ENCODE data around the gene TMEM175. TPM values are rescaled to one million over a fixed set of nuclear protein-coding genes. Genes with fewer than 3 reads are reported as not detected.

TMEM175 gene
- total RNA-seq, 1 donor from 2014 or later = 21.4 TPM

DNA sequence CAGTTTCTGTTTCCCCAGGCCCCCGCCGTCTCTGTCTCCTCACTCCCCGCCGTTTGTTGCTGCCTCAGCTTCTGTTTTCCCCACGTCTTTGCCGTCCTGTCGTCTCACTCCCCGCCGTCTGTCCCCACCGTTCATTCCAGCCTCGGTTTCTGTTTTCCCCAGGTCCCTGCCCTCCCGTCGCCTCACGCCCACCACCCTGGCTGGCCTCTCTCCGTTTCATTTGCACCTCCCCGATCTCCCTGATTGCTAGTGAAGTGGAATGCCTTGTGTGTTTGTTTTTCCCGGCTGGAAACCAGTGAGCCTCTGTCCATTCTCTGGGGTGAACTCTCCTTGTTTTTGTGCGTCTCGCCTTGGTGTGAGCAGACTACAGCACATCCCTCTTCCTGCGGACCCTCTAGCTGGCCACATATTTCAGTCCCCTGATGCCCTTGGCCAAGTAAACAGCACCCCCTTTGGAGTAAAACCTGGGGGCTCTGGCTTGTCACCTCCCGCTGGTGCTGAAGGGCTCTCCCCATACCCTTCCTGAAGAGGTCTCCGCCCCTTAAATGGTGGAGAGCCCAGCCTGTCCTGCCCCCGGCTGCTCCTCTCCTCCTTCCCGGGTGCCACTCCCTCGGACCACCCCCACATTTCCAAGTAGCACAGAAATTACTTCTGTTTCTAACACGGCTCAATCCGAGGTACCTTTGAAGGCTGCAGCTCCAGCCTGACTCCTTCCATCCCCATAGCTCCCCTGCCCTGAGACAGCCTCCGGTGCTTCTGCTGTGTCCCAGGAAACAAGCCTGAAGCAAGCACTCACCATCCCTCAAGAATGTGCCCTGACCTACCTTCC, 13.2 kb downstream of the TMEM175 start:
- peaks cover 14% of the 10 kb centered on the region for H3K27me3 Mint-ChIP-seq
- TF ChIP-seq, protein P1, sequence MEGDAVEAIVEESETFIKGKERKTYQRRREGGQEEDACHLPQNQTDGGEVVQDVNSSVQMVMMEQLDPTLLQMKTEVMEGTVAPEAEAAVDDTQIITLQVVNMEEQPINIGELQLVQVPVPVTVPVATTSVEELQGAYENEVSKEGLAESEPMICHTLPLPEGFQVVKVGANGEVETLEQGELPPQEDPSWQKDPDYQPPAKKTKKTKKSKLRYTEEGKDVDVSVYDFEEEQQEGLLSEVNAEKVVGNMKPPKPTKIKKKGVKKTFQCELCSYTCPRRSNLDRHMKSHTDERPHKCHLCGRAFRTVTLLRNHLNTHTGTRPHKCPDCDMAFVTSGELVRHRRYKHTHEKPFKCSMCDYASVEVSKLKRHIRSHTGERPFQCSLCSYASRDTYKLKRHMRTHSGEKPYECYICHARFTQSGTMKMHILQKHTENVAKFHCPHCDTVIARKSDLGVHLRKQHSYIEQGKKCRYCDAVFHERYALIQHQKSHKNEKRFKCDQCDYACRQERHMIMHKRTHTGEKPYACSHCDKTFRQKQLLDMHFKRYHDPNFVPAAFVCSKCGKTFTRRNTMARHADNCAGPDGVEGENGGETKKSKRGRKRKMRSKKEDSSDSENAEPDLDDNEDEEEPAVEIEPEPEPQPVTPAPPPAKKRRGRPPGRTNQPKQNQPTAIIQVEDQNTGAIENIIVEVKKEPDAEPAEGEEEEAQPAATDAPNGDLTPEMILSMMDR (conservative IDR thresholded peaks at IDR 0.05) = no peak
- H3K4me3 Mint-ChIP-seq = peak overlapping the region; percentile 48
- peak overlapping the region; percentile 1 for H3K27ac Mint-ChIP-seq
- peaks cover 11% of the 10 kb centered on the region for H3K4me1 Mint-ChIP-seq (ENCODE audit: unreplicated experiment)
- H3K9me3 Mint-ChIP-seq = no peaks in the 10 kb centered on the region
- no peaks in the 10 kb centered on the region for H3K36me3 Mint-ChIP-seq
- DNase-seq (ENCODE audit: extremely low spot score, unreplicated experiment) = no peak

DNA sequence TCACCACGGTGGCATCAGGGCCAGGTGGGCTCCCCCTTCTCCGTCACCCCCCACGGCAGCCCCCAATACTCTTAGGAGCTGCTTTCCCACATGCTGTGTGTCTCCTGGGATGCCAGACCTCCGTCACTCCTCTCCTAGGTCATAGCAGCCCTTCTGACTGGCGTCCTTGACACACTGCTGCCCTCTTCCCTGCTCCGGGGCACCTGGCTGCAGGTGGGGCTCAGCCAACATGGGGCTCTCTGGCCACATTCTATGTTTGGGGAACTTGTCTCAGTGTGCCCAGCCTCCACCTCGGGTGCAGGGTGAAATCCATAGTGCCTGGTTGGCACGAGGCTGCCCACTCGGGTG, 13.8 kb downstream of the TMEM175 start:
- no peak for DNase-seq (ENCODE audit: extremely low spot score, unreplicated experiment)
- TF ChIP-seq, protein P1 (conservative IDR thresholded peaks at IDR 0.05) = no peak
- H3K9me3 Mint-ChIP-seq = no peaks in the 10 kb centered on the region
- H3K27me3 Mint-ChIP-seq = peaks cover 14% of the 10 kb centered on the region
- no peaks in the 10 kb centered on the region for H3K36me3 Mint-ChIP-seq
- H3K4me3 Mint-ChIP-seq = peak overlapping the region; percentile 30
- peak overlapping the region; percentile 1 for H3K27ac Mint-ChIP-seq
- H3K4me1 Mint-ChIP-seq (ENCODE audit: unreplicated experiment) = peaks cover 11% of the 10 kb centered on the region

DNA sequence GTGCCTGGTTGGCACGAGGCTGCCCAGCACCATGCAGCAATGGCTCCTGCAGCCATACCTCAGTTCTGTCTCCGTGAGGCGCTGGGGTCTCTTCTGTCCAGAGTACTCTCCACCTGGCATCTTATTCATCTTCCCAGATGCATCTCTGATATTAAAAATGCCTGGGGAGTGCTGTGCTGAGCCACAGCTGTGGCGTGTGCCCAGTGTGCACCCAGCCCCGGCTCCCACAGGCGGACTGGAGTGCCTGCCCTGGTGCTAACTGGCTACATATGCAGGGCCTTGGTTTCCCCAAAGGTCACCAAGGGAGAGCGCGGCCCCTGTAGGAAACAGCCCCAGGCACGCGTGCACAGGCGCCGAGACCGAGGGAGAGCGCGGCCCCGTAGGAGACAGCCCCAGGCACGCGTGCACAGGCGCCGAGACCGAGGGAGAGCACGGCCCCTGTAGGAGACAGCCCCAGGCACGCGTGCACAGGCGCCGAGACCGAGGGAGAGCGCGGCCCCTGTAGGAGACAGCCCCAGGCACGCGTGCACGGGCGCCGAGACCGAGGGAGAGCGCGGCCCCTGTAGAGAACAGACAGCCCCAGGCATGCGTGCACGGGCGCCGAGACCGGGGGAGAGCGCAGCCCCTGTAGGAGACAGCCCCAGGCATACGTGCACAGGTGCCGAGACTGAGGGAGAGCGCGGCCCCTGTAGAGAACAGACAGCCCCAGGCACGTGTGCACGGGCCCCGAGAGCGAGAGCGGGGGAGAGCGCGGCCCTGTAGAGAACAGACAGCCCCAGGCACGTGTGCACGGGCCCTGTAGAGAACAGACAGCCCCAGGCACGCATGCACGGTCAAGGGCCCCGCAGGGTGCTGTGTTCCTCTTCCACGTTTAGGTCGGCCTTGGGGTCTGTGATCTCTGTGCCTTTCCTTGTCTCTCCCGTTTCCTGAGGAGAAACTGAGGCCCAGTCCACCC, 14.5 kb downstream of the TMEM175 start:
- peaks cover 14% of the 10 kb centered on the region for H3K27me3 Mint-ChIP-seq
- no peak overlapping the region for H3K27ac Mint-ChIP-seq
- no peak overlapping the region for H3K4me3 Mint-ChIP-seq
- TF ChIP-seq, protein P1 (conservative IDR thresholded peaks at IDR 0.05) = no peak
- DNase-seq (ENCODE audit: extremely low spot score, unreplicated experiment) = no peak
- peaks cover 11% of the 10 kb centered on the region for H3K4me1 Mint-ChIP-seq (ENCODE audit: unreplicated experiment)
- H3K9me3 Mint-ChIP-seq = no peaks in the 10 kb centered on the region
- H3K36me3 Mint-ChIP-seq = no peaks in the 10 kb centered on the region

DNA sequence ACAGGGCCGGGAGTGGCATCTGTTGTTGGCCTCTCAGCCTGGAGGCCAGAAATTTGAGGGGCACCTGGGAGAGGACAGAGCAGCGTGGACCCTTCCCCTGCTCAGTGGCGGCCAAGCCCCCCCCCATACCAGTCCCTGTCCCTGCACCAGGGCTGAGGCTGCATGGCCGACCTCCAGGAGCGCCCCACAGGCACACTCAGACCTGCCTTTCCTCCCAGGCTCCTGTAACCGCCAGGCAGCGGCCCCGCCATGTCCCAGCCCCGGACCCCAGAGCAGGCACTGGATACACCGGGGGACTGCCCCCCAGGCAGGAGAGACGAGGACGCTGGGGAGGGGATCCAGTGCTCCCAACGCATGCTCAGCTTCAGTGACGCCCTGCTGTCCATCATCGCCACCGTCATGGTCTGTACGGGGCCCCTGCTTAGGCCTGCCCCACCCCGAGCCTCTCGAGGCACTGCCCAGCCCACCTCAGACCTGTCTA, 15.3 kb downstream of the TMEM175 start:
- no peak overlapping the region for H3K27ac Mint-ChIP-seq
- peaks cover 14% of the 10 kb centered on the region for H3K27me3 Mint-ChIP-seq
- peaks cover 11% of the 10 kb centered on the region for H3K4me1 Mint-ChIP-seq (ENCODE audit: unreplicated experiment)
- H3K4me3 Mint-ChIP-seq = no peak overlapping the region
- H3K36me3 Mint-ChIP-seq = no peaks in the 10 kb centered on the region
- H3K9me3 Mint-ChIP-seq = no peaks in the 10 kb centered on the region
- peak; percentile 66 for DNase-seq (ENCODE audit: extremely low spot score, unreplicated experiment)
- TF ChIP-seq, protein P1 (conservative IDR thresholded peaks at IDR 0.05) = no peak

DNA sequence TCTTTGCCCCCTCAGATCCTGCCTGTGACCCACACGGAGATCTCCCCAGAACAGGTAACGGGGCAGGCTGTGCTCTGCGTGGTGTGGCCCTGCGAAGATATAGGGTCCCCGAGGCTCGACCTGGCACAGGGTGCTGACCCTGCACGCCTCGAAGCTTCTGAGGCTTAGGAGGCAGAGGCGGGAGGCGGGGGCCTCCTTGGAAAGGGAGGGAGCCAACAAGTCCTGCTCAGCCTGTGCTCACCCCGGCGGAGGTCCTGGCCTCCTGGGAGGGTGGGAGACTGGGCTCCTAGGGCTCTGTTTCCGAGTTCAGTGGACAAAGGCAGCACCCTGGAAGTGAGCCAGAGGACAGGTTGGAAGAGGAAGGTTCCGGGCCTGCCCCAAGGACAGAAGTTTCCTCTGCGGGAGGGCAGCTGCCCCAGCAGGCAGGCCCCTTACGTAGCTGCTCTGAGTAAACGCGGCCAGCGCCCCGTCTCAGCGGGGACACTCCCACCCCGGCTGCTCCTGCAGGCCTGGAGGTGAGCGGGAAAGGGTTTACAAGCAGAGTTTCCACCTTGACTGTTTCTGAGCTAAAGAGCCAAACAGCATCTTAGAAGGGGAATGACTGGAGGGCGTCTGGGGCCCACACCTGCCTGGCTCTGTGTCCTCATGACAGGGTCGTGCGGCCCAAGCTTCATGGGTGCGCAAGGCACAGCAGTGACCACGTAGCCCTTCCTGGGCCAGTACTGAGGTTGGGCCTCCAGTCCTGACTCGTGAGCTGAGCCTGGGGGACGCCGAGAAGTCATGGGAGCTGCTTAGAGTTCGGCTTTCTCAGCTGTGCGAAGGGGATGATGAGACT, 16.1 kb downstream of the TMEM175 start:
- no peak overlapping the region for H3K4me3 Mint-ChIP-seq
- no peaks in the 10 kb centered on the region for H3K9me3 Mint-ChIP-seq
- H3K36me3 Mint-ChIP-seq = no peaks in the 10 kb centered on the region
- no peak overlapping the region for H3K27ac Mint-ChIP-seq
- TF ChIP-seq, protein P1 (conservative IDR thresholded peaks at IDR 0.05) = no peak
- peaks cover 14% of the 10 kb centered on the region for H3K27me3 Mint-ChIP-seq
- peaks cover 11% of the 10 kb centered on the region for H3K4me1 Mint-ChIP-seq (ENCODE audit: unreplicated experiment)
- DNase-seq (ENCODE audit: extremely low spot score, unreplicated experiment) = peak; percentile 60

Measured in type B pancreatic cell (in vitro differentiated cells).